ENCODE measurements around the gene OPCML.

Gene OPCML

DNA sequence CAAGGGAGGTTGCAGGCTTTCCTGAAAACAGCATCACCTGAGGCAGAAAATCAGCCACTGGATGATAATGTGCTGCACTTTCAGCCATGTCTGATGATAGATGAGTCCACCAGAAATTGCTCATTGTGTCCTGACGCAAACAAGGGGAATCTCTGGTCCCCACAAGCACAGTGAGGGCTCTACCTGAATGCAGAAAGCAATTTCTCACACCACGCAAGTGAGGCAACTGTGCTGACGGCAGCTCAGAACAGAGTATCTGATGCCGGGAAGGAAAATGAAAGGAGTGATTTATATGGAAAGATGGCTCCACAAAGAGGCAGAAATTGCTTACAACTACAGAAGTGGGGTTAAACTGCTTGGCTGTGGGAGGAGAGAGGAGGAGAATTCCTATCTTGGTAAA, 867.1 kb downstream of the OPCML start:
- POLR2A ChIA-PET (ENCODE audit: low non-redundant PET): no interaction called here
- no peak for DNase-seq (ENCODE audit: low spot score)
- no peak overlapping the region for H3K27ac ChIP-seq
- CTCF ChIA-PET: no interaction called here
- TF ChIP-seq, protein P1, sequence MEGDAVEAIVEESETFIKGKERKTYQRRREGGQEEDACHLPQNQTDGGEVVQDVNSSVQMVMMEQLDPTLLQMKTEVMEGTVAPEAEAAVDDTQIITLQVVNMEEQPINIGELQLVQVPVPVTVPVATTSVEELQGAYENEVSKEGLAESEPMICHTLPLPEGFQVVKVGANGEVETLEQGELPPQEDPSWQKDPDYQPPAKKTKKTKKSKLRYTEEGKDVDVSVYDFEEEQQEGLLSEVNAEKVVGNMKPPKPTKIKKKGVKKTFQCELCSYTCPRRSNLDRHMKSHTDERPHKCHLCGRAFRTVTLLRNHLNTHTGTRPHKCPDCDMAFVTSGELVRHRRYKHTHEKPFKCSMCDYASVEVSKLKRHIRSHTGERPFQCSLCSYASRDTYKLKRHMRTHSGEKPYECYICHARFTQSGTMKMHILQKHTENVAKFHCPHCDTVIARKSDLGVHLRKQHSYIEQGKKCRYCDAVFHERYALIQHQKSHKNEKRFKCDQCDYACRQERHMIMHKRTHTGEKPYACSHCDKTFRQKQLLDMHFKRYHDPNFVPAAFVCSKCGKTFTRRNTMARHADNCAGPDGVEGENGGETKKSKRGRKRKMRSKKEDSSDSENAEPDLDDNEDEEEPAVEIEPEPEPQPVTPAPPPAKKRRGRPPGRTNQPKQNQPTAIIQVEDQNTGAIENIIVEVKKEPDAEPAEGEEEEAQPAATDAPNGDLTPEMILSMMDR (conservative IDR thresholded peaks at IDR 0.05; ENCODE audit: low read depth): no peak

DNA sequence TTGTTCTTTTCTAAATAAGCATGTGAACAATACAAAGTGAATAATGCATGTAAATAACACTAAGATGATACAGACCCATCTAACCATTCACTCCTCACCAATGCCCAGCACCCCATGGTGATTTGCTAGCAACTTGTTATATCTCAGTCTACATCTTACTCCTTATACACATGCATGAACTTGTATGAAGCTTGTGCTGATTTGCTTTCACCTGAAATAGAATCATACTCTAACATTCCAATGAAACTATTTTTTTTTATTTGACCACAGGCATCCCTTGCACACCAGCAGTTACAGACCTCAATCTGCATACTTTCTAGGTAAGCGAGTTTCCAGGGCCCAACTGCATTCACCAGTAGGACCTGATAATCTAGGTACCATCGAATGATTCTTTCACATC, 873.6 kb downstream of the OPCML start:
- DNase-seq (ENCODE audit: low spot score): no peak
- no peak overlapping the region for H3K27ac ChIP-seq
- TF ChIP-seq, protein P1 (conservative IDR thresholded peaks at IDR 0.05; ENCODE audit: low read depth): no peak
- POLR2A ChIA-PET (ENCODE audit: low non-redundant PET): no interaction called here
- CTCF ChIA-PET: no interaction called here

DNA sequence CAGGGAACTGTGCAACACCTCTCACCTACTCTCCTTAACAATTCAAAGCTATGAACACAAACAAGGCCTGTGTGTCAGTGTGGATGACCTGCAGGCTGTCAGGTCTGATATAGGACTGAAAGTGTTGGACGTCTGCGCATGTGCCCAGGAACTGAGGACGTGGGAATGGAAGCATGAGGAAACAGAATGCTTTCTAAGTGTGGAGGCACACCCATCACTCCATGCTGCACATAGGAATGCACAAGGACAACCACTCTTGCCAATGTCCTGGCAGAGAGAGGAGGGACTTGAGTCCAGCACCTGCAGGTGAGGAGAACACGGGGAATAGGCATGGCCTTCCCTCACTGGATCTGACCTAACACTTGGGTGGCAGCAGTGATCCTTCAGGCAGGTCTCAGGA, 874.3 kb downstream of the OPCML start:
- CTCF ChIA-PET: no interaction called here
- POLR2A ChIA-PET (ENCODE audit: low non-redundant PET): no interaction called here
- TF ChIP-seq, protein P1 (conservative IDR thresholded peaks at IDR 0.05; ENCODE audit: low read depth): no peak
- DNase-seq (ENCODE audit: low spot score): no peak
- H3K27ac ChIP-seq: no peak overlapping the region

DNA sequence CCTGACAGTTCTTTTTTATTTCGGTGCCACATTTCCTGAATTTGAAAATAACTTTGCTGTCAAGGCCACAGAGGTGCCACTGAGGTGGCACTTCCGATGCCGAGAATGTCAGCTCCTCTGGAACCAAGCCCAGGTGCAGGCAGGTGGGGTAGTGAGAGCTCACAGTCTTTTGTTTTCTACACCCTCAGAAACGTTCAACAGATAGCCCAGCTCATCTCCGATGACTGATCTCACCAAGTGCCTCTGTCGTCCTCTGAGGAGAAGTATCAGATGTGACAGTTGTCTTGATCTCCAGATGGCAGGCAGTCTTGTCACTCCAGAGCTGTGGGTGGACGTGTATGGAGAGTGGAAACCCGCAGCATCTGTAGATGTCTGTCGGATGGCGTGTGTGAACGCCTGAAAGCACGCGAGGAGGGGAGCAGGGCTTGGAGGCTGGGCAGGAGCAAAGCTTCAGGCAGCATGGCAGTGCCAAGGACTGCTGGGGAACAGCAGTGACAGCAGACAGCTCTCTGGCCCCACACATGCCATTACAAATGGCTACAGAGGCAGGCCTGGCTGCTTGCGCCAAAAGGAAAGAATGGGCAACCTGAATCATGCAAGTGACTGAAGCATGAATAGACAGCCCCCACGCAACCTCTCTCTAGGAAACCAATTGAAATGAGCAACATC, 877.0 kb downstream of the OPCML start:
- no peak overlapping the region for H3K27ac ChIP-seq
- CTCF ChIA-PET: interaction anchor here (0.6 kb wide), 1 partner anchor 1591 kb away, joined by 3 read pairs; no protein-coding TSS in a partner anchor
- POLR2A ChIA-PET (ENCODE audit: low non-redundant PET): no interaction called here
- TF ChIP-seq, protein P1 (conservative IDR thresholded peaks at IDR 0.05; ENCODE audit: low read depth): no peak
- DNase-seq (ENCODE audit: low spot score): no peak

DNA sequence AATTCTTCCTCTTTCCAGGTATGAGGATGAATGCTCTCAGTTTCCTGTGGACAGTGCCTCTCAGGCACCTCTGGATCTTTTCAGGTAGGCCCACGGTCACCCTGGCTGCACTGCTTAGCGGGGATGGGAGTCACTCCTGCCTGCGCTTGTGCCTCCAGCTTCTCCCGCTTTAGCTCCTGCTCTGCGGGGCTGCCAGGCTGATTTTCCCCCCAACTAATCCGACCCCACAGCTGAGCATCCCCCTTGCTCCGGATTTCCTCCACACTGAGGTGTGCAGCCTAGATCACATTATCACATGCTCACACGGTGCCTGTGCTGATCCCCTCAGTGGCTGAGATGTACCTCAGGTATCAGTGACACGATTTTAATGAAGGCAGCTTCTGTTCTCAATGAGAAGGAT, 879.1 kb downstream of the OPCML start:
- no peak for DNase-seq (ENCODE audit: low spot score)
- CTCF ChIA-PET: interaction anchor here (0.6 kb wide), 1 partner anchor 168 kb away, joined by 3 read pairs; no protein-coding TSS in a partner anchor
- H3K27ac ChIP-seq: no peak overlapping the region
- TF ChIP-seq, protein P1 (conservative IDR thresholded peaks at IDR 0.05; ENCODE audit: low read depth): no peak
- POLR2A ChIA-PET (ENCODE audit: low non-redundant PET): no interaction called here

DNA sequence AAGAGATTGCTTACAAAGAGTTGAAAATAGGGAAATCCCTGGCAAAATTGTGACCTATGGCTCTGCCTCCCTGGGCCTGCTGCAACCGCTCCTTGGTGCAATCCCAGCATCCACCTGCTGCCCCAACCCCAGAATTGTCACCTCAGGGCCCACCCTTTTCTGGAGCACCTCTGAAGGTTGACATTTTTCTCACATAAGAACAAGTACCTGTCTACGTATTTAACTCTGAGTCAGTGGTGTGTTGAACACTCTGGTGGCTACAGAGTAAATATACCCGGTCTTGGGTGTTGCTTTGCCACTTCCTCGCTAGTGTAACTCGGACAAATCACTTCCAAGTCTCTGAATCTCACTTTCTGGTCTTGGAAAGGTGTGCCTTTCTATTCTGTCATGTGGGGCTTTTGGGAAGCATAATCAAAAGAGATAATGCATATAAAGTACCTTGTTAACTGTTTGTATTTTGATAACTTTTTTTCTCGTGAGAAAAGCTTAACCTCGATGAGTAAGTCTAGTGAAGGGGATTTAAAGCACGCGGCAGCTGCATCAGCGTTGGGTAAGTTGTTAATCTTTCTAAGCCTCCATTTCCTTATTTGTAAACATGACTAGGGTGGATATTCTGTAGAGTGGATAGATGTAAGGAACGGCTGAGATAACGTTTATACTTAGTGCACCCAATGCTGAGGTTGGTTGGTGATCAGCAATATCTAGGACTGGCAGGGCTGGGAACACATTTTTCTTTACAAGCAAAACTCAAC, 881.2 kb downstream of the OPCML start:
- TF ChIP-seq, protein P1 (conservative IDR thresholded peaks at IDR 0.05; ENCODE audit: low read depth): no peak
- no peak overlapping the region for H3K27ac ChIP-seq
- ChIA-PET CTCF (no interaction called here), POLR2A (ENCODE audit: low non-redundant PET) (no interaction called here)
- no peak for DNase-seq (ENCODE audit: low spot score)
